KMS-11 (cell line): Measurements from ENCODE around the gene LPP.
"Not testable (repeated sequence)": the region's sequence is repeated elsewhere in the genome, so short reads cannot be mapped to it uniquely, and the experiment has no call there.

Source experiments
- H2AFZ ChIP-seq: fragments of 200-600 bp; sonication (generic); 2 replicates; pipeline ENCODE4 v1.6.1; 2016; ENCODE audit warnings: antibody characterized with exemption, mixed run types, low read depth
- H3K27ac ChIP-seq: fragments of 200-600 bp; sonication (generic); 2 replicates; pipeline ENCODE4 v1.6.1; 2016; ENCODE audit warnings: mild to moderate bottlenecking, mixed run types
- H3K27me3 ChIP-seq: fragments of 200-600 bp; sonication (generic); 2 replicates; pipeline ENCODE4 v1.6.1; 2017; ENCODE audit warnings: mild to moderate bottlenecking, low read depth, mixed run types, moderate library complexity; ENCODE audit not compliant: insufficient read depth
- H3K36me3 ChIP-seq: fragments of 200-600 bp; sonication (generic); 2 replicates; pipeline ENCODE4 v1.6.1; 2017; ENCODE audit warnings: mild to moderate bottlenecking, mixed run types; ENCODE audit not compliant: insufficient read depth
- H3K4me1 ChIP-seq: fragments of 200-600 bp; sonication (generic); 2 replicates; pipeline ENCODE4 v1.6.1; 2016; ENCODE audit warnings: mild to moderate bottlenecking, low read depth, mixed run types; ENCODE audit not compliant: poor library complexity, severe bottlenecking
- H3K4me2 ChIP-seq: fragments of 200-600 bp; sonication (generic); 2 replicates; pipeline ENCODE4 v1.7.0; 2016; ENCODE audit warnings: mild to moderate bottlenecking, mixed run types
- H3K4me3 ChIP-seq: fragments of 200-600 bp; sonication (generic); IDR thresholded peaks from 2 replicates; pipeline ENCODE4 v1.6.1; 2017; ENCODE audit warnings: low read depth, low read length, mixed read lengths; ENCODE audit not compliant: insufficient read depth
- H3K79me2 ChIP-seq: fragments of 200-600 bp; sonication (generic); 2 replicates; pipeline ENCODE4 v1.6.1; 2016; ENCODE audit warnings: low read depth, mixed run types; ENCODE audit not compliant: insufficient read depth
- H3K9ac ChIP-seq: fragments of 200-600 bp; sonication (generic); 2 replicates; pipeline ENCODE4 v1.6.1; 2016; ENCODE audit warnings: mild to moderate bottlenecking, mixed run types
- H4K20me1 ChIP-seq: fragments of 200-600 bp; sonication (generic); 2 replicates; pipeline ENCODE4 v1.6.1; 2016; ENCODE audit warnings: mild to moderate bottlenecking, mixed run types; ENCODE audit not compliant: insufficient read depth
- TF ChIP-seq, protein P1 (sequence below): fragments of 200-600 bp; sonication (generic); conservative IDR thresholded peaks from 2 replicates; pipeline ENCODE4 v1.6.1; 2017; ENCODE audit warnings: low read depth, mild to moderate bottlenecking, antibody characterized with exemption, low read length, moderate library complexity, mixed read lengths

LPP gene

DNA sequence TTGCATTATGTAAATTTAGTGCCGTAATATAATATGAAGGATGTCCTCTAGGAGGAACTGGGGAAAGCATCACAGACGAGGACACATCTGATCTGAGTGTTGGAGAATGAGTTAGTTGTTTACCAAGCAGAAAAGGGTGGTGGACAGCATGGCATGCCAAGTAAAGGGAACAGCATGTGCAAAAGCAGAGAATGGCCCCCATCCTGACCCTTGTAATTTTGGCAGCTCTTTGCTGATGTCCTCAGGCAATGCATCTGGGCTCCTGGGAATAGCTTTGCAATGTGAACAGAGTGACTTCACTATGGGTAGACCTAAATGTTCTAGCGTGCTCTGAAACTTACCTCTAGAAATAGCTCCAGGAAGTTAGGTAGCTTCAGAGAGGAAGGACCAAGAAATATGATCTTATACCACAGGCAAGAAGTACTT lies 263.3 kb downstream of the LPP start:
- TF ChIP-seq, protein P1, sequence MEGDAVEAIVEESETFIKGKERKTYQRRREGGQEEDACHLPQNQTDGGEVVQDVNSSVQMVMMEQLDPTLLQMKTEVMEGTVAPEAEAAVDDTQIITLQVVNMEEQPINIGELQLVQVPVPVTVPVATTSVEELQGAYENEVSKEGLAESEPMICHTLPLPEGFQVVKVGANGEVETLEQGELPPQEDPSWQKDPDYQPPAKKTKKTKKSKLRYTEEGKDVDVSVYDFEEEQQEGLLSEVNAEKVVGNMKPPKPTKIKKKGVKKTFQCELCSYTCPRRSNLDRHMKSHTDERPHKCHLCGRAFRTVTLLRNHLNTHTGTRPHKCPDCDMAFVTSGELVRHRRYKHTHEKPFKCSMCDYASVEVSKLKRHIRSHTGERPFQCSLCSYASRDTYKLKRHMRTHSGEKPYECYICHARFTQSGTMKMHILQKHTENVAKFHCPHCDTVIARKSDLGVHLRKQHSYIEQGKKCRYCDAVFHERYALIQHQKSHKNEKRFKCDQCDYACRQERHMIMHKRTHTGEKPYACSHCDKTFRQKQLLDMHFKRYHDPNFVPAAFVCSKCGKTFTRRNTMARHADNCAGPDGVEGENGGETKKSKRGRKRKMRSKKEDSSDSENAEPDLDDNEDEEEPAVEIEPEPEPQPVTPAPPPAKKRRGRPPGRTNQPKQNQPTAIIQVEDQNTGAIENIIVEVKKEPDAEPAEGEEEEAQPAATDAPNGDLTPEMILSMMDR: no peak
- no peak overlapping the region for H3K27ac ChIP-seq
- H3K4me2 ChIP-seq: no peak overlapping the region
- no peaks in the 10 kb centered on the region for H4K20me1 ChIP-seq
- no peaks in the 10 kb centered on the region for H3K79me2 ChIP-seq
- H3K4me3 ChIP-seq: no peak overlapping the region
- H3K9ac ChIP-seq: no peak overlapping the region
- no peak overlapping the region for H2AFZ ChIP-seq
- no peaks in the 10 kb centered on the region for H3K36me3 ChIP-seq
- H3K4me1 ChIP-seq: no peaks in the 10 kb centered on the region
- no peaks in the 10 kb centered on the region for H3K27me3 ChIP-seq

GRCh38 chr3:188417766-188418165 lies 263.8 kb downstream of the LPP start:
- Histone ChIP-seq H3K9ac (no peak overlapping the region), H3K4me2 (no peak overlapping the region)
- TF ChIP-seq, protein P1: no peak

DNA sequence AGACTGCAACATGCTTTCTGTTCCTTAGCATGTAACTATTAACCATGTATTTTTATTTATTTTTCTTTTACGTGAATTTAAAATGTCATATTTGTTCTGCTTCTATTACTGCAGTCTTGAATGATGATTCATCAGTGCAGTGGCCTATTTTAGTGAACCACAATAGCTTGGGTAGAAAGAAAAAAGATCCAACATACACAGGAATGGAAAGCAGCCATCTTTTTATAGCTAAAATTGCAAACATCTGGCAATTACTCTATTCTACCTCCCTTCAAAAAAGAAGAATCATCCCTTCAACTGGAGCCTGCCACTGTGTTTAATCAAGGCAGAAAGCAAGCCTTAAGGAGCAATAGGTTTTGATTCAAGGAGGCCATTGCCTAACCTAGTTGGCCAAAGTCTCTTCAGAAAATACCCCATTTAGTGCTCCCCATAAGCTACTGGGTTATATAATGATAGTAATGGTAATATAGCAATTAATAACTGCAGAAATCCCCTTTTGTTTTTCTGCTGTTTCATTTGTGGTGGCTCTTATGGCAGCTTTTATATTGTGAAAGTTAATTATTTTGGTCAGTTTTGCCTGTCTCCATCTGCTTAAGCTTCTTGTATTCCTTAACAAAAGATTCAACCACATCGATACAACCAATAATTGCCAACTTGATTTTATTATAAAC lies 267.3 kb downstream of the LPP start:
- H3K27me3 ChIP-seq: no peaks in the 10 kb centered on the region
- no peaks in the 10 kb centered on the region for H3K79me2 ChIP-seq
- H3K36me3 ChIP-seq: no peaks in the 10 kb centered on the region
- H3K4me1 ChIP-seq: no peaks in the 10 kb centered on the region
- H3K4me2 ChIP-seq: no peak overlapping the region
- TF ChIP-seq, protein P1: no peak
- no peak overlapping the region for H3K27ac ChIP-seq
- H3K9ac ChIP-seq: no peak overlapping the region
- H2AFZ ChIP-seq: no peak overlapping the region
- no peak overlapping the region for H3K4me3 ChIP-seq
- no peaks in the 10 kb centered on the region for H4K20me1 ChIP-seq

More at GRCh38 chr3:188417766-188418165, 263.8 kb downstream of the LPP start:
- Histone ChIP-seq H2AFZ (no peak overlapping the region), H4K20me1 (no peaks in the 10 kb centered on the region), H3K79me2 (no peaks in the 10 kb centered on the region), H3K4me3 (no peak overlapping the region), H3K4me1 (no peaks in the 10 kb centered on the region), H3K27ac (no peak overlapping the region), H3K36me3 (no peaks in the 10 kb centered on the region), H3K27me3 (no peaks in the 10 kb centered on the region)

- Histone ChIP-seq H3K9ac (no peak overlapping the region), H3K4me2 (no peak overlapping the region), H3K27me3 (no peaks in the 10 kb centered on the region), H3K4me1 (no peaks in the 10 kb centered on the region), H4K20me1 (no peaks in the 10 kb centered on the region), H2AFZ (no peak overlapping the region), H3K36me3 (no peaks in the 10 kb centered on the region), H3K27ac (no peak overlapping the region), H3K79me2 (no peaks in the 10 kb centered on the region), H3K4me3 (no peak overlapping the region)
- TF ChIP-seq, protein P1: no peak
These were observed 268.0 kb downstream of the LPP start for GRCh38 chr3:188421836-188422540.

DNA sequence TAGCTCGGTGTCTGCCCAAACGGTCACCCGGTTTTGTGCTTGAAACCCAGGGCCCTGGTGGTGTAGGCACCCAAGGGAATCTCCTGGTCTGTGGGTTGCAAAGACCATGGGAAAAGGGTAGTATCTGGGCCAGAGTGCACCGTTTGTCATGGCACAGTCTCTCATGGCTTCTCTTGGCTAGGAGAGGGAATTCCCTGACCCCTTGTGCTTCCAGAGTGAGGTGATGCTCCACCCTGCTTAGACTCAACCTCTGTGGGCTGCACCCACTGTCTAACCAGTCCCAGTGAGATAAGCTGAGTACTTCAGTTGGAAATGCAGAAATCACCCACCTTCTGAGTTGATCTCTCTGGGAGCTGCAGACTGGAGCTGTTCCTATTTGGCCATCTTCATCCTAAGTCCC lies 274.0 kb downstream of the LPP start:
- not testable (repeated sequence) for H4K20me1 ChIP-seq, H3K27ac ChIP-seq, H2AFZ ChIP-seq, H3K4me1 ChIP-seq, H3K36me3 ChIP-seq, H3K27me3 ChIP-seq, H3K9ac ChIP-seq, H3K79me2 ChIP-seq, H3K4me2 ChIP-seq, H3K4me3 ChIP-seq
